HUDEP-2 (cell line): ENCODE data around the gene FBL.
A peak's percentile ranks its signal among the peaks of the same experiment; 100 is the strongest.
"Not testable (repeated sequence)": the region's sequence is repeated elsewhere in the genome, so short reads cannot be mapped to it uniquely, and the experiment has no call there.

Experiments used
- DNase-seq, 76 experiments: peaks; one replicate each; lab custom pipeline; 2025; ENCODE audit not compliant: unreplicated experiment in 76 of 76; lab: John Stamatoyannopoulos, UW

The FBL gene

DNA sequence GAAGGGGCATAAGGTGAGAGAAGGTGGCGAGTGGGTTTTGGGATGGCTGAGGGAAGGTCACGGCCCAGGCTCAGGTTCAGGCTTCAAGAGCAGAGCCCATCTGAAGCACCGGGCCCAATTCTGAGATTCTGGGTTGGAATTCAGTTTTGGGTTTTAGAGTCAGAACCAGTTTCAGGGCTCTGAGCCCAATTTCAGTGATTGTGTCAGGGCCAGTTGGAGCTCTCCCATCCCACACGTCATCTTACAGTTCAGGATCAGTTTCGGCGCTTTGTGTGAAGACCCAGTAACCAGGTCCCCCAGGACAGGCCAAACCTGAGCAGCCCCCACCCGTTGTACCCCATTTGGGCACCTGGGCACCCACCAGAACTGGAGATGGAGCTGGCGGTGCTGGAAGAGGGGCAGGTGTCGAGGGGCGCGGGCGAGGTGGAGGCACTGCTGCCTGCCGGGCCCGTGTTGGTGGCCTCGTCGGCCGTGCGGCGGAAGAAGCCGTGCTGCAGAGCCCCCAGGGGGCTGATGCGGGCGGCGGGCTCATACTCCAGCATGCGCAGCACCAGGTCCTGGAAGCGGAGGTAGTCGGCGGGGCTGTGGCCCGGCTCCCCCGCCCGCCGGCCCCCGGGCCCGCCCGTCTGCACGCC is 19.8 kb downstream of the FBL start:
- no peak for DNase-seq

DNA sequence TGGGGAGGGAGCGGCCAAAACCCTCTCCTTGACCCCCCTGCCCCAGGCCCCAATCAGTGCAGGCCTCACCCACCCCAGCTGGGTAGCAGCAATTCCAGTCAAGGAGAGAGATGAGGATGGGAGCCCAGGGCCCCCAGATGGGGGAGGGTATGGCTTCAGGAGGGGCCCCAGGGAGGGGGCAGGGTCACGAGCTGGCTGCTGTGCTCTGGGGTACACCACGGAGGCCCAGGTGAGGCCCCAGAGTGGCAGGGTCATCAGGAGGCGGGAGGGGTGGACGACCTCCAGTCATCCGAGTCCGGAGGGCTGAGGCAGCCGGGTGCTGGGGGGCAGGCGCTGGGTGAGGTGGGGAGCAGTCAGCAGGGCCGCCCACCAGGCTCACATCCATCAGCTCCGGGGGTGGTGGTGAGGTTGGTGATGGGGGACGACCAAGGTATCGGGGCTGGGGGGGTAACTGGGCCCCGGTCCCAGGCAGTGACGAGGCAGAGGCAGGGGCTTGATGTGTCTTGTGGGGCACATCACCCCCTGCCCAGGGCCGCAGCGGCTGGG is 20.6 kb downstream of the FBL start:
- DNase-seq: no peak

DNA sequence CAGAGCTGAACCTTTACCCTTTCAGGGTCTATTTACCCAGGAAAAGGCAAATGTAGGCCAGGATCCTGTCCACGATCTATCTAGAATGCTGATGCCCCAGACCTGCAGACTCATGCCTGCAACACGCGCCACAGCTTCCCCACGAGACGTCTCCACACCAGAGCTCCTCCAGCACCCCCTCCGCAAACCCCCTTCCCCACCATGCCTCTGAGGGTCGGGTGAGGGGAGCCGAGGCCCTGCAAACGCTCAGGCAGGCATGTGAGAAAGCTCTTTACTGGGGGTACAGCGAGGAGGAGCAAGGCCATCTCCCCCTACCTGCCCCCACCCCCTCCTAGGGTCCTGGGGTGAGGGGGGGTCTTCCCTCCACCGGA is 21.1 kb downstream of the FBL start:
- DNase-seq: no peak

DNA sequence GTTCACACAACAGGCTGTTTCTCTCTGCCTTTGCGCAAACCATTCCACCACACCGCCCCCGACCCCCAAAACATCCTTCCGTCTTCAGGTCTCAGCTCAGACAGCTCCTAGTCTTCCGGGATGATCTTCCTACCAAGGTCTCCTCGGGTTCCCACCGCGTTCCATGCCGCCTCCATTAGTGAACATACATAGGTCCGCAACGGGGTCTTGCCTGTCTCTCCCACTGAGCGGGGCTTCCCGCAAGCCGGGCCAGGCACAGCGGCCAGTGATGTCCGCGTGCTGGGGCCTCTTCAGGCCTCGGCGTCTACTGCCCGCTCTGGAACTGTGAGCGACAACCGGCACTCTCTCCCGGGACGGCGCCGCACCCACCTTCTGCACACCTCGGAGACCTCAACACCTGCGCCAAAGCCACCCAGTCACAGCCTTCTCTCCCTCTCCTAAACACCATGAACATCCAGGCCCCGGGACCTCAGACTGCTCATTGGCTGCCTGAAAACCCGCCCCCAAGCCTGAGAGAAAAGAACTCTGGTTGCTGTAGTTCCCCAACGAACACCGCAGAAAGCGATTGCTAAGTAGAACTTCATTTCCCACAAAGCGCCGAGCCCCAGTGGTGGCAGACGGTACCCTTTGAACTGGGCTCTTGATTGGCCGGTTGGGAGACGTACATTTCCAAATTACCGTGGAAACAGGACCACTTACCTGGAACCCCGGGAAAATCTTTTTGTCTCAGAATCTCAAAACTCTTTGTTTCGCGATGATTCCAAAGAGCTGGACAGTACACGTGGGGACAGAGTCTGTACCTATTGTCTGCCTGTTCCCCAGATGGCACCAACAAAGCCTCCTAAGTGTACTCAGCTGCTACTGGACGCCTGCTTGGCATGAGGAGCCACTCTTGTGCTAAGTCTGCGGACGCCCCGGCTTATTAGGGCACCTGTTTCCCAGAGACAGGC is 21.8 kb downstream of the FBL start:
- peak in 74 of 76 experiments; percentile 51 to 95 (median 84) for DNase-seq

DNA sequence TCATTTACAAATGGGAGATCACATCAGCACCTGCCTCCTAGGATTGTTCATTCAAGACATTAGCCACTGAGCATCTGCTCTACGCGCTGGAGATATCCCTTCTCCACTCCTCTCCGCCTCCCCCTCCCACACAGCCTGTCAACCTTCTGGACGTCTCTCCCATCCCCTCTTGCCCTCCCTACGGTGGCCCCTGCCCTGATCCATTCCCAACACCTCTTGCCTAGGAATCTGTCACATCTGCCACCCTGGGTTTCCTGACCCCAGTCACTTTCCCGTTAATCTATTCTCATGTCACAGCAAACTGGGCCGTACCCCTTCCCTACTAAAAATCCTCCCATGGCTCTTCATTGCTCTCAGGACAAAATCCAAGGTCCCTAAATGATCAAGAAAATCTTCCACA is 22.5 kb downstream of the FBL start:
- peak in 1 of 76 experiments; percentile 16 for DNase-seq

DNA sequence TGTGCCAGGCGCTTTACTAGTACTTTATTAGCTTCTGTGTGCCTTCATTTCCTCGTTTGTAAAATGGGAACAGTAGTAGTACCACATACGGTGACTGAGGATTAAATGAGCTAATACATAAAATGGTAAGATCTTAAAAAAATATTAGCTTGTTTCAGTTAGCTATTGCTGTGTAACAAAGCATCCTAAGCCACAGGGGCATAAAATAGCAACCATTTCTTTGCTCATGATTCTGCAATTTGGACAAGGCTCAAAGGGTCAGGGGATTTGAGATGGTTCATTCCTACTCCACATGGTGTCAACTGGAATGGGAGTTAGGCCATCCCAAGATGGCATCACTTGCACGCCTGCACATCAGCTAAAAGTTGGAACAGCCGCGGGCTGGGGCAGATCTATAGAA is 25.5 kb downstream of the FBL start:
- no peak for DNase-seq

DNA sequence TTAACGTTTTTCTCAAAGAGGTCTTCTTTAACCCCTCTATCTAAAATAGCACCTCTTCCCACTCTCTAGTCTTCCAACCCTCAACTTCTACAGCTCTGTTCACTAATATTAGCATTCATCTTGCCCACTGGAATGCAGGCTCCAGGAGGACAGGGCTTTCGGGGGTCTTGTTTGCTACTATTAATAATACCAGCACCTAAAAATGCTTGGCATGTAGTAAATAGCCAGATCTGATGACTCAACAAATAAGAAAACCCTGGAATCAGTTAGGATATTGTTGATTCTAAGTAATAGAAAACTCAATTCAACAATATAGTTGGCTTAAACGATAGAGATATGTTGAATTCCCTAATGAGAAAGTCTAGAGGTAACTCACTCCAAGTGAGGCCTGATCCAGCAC is 26.4 kb downstream of the FBL start:
- no peak for DNase-seq

DNA sequence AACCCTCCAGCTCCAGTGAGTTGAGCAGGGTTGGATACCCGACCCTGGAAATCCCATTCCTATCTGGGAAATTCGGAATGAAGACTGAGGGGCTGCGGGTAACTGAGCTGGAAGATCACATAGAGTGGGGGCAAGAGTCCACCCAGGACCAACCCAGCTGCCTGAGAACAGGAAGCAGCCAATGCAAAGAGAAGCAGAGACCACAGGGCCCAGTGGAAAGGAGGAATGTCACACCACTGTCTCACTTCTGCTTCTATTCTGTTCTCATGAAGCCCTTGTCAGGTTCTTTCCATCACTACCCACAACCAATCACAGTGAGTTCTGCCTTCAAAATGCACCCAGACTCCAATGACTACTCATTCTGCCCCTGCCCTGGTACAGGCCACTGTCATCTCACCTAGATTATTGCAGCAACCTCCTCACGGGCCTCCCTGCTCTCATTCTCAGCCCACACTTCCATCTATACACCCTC is 27.5 kb downstream of the FBL start:
- DNase-seq: no peak

DNA sequence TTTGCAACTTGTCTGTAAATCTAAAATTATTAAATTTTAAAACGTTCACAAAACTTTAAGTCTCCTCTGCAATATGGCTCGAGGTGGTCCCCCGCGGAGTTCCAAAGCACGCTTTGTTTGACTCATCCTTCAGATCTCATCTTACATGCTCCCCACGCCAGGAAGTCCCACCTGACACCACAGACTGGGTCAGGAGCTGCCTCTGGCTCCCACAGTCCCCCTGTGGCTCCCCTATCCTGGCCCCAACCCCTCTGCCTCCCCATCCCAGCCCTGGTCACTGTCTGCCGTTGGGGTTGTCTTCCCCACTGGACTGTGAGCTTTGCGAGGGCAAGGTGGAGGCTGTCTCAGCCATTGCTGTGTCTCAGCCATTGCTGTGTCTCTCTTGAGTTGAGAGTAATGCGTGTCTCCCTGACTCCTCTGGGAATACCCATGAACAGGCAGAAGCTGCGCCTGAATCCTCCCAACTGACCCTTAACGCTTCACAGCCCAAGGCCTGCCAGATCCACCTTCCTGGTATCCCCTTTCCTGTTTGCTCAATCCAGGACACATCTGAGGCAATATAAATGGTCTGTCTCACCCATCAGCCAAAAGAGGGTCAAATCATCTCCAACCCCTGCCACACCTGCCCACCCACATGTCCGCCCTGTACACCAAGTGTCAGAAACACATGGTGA is 28.2 kb downstream of the FBL start:
- DNase-seq: no peak

DNA sequence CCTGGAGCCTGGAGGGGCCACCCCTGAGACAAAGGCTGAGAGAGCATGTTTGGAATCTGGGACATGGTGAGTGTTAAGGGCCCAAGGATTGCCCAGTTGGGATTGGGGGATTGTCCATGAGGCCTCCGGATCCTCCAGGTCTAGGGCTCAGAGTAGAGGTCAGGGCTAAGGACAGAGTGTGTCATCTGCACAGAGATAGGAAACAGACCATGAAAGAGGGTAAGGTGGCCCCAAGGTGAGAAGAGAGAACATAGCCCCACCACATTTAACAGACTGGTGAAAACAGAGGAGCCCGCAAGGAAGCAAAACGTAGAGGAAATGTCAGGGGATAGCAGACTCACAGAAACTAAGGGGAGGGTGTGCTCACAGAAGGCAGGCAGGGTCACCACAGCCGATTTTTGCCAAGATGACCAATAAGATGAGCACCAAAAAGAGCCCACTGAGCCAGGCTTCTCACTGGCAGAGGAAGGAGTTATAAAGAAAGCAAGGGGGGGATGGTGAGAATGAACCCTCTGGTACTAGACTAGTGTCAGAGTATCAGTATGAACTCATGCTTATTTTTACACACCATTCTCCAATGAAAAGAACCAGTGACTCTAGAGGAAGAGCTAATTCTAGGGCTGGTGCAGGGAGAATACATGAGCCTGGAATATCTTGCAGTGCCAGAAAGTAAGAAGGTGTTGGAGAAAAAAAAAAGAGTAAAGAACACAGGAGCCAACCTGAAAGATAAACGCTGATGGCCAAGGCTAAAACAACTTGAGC is 29.7 kb downstream of the FBL start:
- DNase-seq: no peak

DNA sequence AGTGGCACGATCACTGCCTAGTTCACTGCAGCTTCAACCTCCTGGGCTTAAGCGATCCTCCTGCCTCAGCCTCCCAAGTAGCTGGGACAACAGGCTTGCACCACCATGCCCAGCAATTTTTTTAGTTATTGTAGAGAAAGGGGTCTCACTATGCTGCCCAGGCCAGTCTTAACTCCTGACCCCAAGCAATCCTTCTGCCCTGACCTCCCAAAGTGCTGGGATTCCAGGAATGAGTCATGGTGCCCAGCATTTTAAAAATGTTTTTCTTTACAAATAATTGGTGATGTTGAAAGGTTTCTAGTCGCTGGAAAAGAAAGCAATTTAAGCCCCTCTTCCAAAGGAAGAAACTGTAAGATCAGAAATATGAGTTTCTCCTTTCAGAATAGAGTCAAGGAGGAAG is 31.6 kb downstream of the FBL start:
- no peak for DNase-seq

DNA sequence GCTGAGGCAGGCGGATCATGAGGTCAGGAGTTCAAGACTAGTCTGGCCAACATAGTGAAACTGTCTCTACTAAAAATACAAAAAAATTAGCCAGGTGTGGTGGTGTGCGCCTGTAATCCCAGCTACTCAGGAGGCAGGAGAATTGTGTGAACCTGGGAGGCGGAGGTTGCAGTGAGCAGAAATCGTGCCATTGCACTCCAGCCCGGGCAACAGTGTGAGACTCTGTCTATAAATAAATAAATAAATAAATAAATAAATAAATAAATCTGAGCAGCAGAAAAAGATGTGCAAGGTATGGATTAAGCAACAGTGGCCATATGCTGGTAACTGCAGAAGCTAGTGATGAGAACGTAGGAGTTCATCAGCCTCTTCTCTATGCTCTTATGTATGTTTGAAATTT is 32.1 kb downstream of the FBL start:
- DNase-seq: not testable (repeated sequence)

DNA sequence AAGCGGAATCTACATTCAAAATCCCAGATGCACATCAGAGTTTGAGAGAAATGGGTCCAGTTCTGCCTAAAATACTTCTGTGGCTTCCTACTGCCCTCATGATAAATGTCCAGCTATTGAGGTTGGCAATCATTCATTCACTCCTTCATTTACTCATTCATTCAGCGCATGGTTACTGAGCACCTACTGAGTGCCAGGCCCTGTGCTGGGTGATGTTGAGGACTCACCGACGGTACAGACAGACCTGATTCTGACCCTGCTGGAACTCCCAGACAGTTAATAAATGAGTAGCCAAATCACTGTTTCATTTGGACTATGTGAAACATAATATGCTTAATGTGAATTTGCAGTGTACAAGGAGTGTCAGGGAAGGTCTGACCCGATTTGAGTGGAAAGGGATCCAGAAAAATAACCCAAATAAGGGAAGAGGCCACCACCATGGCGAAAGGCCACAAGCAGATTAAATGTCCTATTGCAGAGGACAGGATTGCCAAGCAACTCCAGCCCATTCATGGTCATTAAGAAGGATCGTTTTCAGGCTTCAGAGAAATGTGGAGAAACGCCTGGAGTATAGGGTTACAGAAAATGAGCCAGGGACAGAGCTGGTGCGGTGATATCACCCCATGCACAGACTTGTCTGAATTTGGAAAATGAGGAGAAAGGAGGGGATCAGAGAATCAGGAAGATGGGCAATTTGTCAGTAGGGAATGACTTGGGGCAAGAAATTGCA is 32.8 kb downstream of the FBL start:
- no peak for DNase-seq

DNA sequence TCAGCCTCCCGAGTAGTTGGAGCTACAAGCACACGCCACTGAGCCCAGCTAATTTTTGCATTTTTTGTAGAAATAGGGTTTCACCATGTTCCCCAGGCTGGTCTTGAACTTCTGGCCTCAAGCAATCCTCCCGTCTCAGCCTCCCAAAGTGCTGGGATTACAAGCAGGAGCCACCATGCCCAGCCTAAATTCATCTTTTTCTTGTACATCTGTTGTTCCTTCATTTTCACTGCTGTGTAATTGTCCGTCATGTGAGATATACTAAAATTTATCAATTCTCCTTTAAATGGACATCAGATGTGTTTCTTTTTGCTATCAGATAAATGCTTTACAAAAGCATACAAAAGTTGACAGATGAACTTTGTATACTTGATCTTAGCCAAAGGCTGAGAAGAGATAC is 35.1 kb downstream of the FBL start:
- DNase-seq: no peak

DNA sequence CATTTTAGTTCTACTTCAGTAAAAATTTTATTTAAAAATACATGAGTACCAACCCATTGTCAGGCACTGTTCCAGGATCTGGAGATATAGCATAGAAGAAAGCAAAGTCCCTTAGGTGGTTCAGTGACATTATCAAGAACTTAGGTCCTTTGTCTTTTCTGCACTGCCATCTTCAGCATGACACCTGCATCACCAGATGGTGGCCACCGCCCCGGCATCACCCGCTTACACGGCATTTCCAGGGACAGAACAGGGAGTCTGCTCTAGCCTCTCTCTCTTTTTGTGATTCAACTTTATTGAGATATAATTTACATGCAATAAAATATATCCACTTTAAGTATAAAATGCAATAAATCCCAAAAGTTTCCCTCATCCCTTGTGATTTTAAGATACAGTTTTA is 35.8 kb downstream of the FBL start:
- no peak for DNase-seq

DNA sequence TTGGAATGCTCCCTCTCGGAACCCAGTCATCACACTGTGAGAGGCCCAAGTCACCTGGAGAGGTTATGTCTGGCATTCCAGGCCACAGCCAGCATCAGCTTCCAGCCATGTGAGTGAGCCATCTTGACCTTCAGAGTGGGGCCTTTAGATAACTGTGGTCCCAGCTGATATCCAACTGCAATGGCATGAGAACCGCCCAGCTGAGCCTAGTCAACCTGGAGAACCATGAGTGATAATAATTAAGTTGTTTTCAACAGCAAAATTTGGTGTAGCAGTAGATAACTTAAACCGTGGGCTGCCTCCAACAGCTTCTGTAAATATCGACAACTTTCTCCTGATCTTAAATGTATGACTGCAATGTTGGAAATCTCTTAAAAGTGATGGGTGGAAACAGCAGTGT is 36.8 kb downstream of the FBL start:
- no peak for DNase-seq

DNA sequence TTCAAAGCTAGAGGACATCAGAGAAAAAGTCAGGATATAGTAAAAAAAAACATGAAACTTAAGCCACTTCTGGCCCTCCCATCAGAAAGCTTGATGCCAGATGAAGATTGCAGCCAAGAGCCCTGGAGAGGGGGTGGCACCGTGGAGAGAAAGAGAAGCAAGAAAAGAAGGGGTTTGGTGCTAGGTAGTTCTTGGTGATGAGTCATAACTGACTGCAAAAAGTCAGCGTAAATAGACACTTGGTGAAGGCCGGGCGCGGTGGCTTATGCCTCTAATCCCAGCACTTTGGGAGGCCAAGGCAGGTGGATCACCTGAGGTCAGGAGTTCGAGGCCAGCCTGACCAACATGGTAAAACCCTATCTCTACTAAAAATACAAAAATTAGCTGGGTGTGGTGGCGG is 37.5 kb downstream of the FBL start:
- not testable (repeated sequence) for DNase-seq

DNA sequence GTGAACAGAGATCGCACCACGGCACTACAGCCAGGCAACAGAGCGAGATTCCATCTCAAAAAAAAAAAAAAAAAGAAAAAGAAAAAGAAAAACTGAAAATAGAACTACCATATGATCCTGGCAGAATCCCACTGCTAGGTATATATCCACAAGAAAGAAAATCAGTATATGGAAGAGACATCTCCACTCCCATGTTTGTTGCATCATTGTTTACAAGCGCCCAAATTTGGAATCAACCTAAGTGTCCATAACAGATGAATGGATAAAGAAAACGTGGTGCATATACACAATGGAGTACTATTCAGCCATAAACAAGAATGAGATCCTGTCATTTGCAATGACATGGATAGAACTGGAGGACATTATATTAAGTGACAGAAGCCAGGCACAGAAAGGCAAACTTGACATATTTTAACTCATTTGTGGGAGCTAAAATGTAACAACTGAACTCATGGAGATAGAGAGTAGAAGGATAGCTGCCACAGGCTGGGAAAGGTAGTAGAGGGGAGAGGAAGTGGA is 38.3 kb downstream of the FBL start:
- no peak for DNase-seq

DNA sequence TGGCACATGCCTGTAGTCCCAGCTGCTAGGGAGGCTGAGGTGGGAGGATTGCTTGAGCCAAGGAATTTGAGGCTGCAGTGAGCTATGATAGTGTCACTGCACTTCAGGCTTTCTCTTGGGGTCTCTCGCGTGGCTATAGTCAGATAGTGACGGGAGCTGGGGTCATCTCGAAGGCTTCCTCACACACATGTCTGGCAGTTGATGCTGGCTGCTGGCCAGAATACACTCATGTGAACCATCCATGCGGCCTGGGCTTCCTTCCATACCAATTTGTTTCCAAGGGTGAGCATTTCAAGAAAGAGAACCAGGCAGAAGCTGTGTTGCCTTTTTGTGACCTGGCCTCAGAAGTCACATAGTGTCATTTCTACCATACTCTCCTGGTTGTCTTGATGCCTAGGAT is 41.1 kb downstream of the FBL start:
- peak in 1 of 76 experiments; percentile 5 for DNase-seq

DNA sequence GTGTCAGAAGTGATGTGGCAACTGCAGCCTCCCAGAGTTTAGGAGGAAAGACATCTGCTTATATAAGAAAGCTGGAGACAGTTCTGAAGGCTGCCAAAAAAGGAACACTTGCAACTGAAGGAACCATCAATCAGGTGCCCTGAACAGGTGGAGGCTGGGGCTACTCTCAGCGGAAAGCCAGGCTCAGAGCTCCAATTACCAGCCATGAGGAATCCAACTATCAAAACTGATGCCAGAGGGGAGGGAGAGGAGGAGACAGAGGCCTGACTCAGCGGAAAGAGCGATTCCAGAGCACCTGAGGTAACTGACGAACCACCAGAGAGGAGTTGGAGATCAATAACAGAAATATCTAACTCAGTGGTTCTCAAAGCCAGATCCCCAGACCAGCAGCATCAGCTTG is 43.2 kb downstream of the FBL start:
- no peak for DNase-seq
